Cerebellar nuclear complex (tissue), 1 donor: ENCODE results near the gene NOTCH2.
"Not testable (repeated sequence)": the region's sequence is repeated elsewhere in the genome, so short reads cannot be mapped to it uniquely, and the experiment has no call there.

Experiments used
- DNase-seq, 2 experiments: peaks; one replicate each; lab custom pipeline; 2025; lab: John Stamatoyannopoulos, UW

Gene NOTCH2

GRCh38 chr1:120069067-120069919, at the start of gene NOTCH2:
NOTCH2 (minus strand) TSS chr1:120069662; CDS start chr1:120069406, 256 bp downstream.
- not testable (repeated sequence) for DNase-seq

GRCh38 chr1:120117371-120118177, 48.1 kb upstream of the NOTCH2 start:
- DNase-seq = not testable (repeated sequence)

DNA sequence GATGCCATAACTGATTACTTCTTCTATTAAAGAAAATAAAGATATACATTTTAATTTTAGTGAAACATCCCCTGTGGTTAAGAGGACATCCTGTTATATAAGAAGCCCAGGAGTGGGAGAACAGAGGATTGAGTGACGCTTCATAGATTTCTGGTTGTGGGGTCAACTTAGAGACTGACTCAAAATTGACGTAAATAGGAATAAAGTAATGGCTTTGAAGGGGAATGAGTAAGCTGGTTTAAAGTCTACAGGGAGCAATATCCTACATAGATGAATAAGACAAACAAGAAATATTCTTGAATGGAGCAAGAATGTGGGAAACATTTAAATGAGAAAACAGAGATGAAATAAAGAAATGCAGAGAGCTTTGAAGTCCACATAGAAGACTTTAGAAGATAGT, 46.6 kb upstream of the NOTCH2 start:
- DNase-seq = not testable (repeated sequence)

- DNase-seq = not testable (repeated sequence)
Measured at GRCh38 chr1:120113134-120113533, 43.7 kb upstream of the NOTCH2 start.

DNA sequence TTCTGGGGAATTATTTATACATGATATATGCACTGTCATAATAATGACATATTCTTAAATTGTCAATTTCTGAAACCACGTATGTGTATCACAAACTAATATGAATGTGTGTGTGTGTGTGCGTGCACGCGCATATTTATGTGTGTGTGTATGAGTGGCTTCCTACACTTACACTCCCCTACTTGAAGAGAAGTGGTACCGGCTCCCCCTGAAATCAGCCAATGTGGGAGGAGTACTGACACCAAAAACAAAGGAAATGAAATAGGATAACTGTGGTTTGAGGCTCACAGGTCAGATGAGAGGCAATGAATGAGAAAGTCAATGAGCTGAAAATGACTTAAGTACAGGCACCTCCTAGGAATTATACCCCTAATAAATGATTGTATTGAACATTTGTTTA, 42.8 kb upstream of the NOTCH2 start:
- not testable (repeated sequence) for DNase-seq

- DNase-seq = not testable (repeated sequence)
Measured at GRCh38 chr1:120111771-120112170, 42.3 kb upstream of the NOTCH2 start.

DNA sequence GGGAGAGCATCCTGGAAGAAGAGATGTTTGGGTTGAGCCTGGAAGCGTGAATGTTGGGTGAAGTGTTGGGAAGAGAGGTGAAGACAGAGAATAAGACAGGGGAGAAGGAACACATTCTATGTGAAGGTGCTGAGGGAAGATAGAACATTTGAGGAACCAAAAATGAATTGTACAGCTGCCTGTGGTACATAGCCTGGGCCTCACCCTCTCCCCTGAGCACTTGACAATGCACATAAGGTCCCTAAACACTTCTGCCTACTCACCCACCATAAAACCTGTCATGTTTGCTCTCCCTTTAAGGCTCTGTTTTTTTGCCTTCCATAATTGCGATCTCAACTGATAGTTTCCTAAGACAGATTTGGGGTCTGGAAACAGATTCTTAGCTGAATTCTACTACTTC, 41.5 kb upstream of the NOTCH2 start:
- not testable (repeated sequence) for DNase-seq

DNA sequence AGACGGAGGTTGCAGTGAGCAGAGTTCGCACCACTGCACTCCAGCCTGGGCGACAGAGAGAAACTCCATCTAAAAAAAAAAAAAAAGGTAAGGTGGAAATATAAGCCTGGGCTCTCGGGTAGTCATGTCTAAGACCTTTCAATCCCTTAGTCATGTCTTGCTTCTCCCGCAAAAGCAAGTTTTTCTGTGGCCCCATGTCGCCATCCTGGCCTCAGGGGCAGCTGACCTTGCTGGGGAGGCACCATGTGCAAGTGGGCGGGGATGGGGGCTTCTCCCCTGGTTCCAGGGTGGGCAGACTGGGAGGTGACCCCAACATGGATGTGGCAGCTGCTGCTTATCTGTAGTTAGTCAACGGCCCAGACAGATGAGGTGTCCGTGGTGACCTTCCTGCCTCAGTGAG, 40.2 kb upstream of the NOTCH2 start:
- DNase-seq = not testable (repeated sequence)

DNA sequence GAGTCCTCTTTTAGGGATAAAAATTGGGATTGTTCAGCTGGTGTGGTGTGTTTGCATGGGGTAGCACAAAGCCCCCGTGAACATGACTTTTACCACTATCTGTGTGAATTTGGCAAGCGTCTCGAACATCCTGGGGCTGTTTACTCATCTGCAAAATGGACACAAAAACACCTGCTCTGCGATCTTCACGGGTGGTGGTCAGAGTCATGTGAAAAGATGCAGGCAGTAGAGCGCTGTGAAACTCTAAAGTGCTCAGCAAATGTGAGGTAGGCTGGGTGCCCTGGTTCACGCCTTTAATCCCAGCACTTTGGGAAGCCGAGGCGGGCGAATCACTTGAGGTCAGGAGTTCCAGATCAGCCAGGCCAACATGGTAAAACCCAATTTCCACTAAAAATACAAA, 39.7 kb upstream of the NOTCH2 start:
- not testable (repeated sequence) for DNase-seq

- DNase-seq = not testable (repeated sequence)
Measured at GRCh38 chr1:120105288-120105687, 35.8 kb upstream of the NOTCH2 start.

DNA sequence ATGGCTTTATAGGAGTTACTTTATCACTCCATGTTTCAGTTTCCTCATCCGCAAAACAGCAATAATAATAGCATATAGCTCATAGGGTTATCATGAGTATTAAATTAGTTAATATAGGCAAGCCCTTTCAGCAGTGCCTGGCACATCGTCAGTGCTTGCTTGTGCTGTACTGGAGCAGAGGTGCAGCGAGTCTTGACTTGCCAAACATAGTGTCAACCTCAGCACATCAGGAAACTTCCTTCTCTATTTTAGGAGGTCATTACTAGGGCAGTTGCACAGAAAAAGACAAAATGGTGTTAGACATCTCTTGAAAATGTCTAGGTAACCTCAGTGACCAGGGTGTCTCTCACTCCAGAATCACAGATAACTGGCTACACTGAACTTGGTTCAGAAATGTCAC, 34.3 kb upstream of the NOTCH2 start:
- not testable (repeated sequence) for DNase-seq

- not testable (repeated sequence) for DNase-seq
Measured at GRCh38 chr1:120101593-120101992, 32.1 kb upstream of the NOTCH2 start.

DNA sequence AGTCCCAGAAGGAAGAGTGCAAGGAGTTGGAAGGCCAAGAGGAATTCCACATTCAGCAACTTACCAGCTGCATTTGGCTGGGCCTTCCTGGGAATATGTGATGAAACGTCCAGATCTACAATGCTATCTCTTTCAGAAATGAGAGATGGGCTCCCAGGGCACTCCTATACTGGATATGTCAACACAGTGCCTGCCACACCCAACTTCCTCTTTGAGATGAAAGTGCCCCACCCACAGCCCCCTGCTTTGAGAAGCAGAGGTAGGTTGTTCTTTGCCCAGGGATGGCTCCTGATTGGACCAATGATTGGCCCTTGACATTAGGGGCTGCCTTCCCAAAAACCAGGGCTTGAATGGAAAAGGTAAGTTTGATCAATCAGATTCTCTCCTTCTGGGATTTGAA, 31.1 kb upstream of the NOTCH2 start:
- not testable (repeated sequence) for DNase-seq

- DNase-seq = not testable (repeated sequence)
Measured at GRCh38 chr1:120098986-120099759, 29.7 kb upstream of the NOTCH2 start.

DNA sequence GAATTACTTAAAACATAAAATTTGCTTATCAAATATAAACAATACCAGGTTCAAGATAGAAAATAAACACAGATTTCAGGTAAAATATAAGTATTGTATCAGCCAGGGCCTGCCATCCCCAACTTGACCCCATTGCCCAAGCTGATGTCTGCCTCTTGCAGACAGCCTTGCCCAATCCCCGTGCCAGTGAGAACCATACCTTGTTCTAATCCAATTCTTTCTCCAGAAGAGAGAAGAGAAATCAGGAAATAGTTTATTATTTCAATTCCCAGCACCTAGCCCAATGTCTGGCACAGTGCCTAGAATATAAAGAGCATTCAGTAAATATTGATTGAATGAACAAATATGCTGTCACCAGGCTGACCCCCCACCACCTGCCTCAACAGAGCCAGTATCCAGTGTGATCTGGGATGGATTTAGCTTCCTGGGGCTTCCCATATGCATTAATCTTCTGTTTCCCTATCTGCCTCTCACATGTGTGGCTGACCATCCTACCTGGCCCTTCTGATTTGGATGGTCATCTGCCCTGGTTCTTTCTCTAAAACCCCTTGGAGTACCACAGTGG, 27.6 kb upstream of the NOTCH2 start:
- not testable (repeated sequence) for DNase-seq

DNA sequence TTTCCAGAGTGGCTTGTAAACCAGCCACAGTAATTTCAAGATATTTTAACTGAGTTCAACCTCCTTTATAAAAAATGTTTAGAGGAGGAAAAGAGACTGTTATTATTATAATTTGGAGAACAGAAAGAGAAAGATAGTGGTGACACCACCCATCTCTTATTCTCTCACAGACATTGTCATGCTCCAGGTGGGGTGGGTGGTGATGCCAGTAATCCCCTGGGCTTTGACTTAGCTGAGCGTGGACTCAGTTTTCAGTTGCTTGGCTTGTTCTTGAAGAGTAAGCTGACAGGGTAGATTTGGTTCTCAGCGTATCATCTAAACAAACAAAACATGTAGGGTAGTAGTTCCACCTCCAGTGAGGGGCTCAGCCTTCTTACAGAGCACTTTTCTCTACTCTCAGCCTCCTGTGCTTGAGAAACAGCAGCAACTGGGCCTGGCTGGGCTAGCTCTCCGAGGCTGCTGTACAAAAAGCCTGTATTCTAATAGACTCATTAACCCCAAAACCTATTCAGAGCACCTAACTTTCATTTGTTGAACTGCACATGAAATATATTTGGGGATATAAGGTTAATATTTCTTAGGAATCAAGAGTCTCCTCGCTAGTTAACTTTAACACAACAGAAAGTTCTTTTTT, 24.2 kb upstream of the NOTCH2 start:
- not testable (repeated sequence) for DNase-seq

- DNase-seq = not testable (repeated sequence)
Measured at GRCh38 chr1:120092232-120093218, 23.1 kb upstream of the NOTCH2 start.

GRCh38 chr1:120090830-120091229, 21.4 kb upstream of the NOTCH2 start:
- DNase-seq = not testable (repeated sequence)

DNA sequence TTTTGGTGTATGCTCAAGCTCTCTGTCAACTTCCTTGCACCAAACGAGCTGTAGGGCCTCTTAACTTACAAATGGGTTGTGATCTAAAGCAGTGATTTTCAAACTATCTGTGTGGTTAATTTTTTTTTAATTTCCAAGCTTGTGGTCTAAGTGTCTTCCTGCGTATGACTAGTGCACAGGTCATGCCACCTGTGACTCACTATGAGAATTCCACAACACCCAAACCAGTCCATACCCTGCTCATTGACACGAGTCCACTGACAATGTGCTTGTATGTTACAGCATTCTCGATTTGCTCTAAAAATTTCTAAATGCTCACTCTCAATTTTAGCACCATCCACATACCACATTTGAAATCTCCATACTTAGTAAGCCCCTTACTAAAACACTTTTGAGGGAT, 18.5 kb upstream of the NOTCH2 start:
- not testable (repeated sequence) for DNase-seq

GRCh38 chr1:120069920-120070214, 405 bp upstream of the NOTCH2 start:
- not testable (repeated sequence) for DNase-seq
